Measurements from ENCODE around the gene PDZK1IP1.
"Not testable (repeated sequence)": the region's sequence is repeated elsewhere in the genome, so short reads cannot be mapped to it uniquely, and the experiment has no call there.

GRCh38 chr1:47157957-47158356 lies 31.9 kb downstream of the PDZK1IP1 start:
- TF ChIP-seq CTCF (IDR thresholded peaks at IDR 0.05 in 2 of 3, conservative IDR thresholded peaks at IDR 0.05 in 1 of 3; ENCODE audit: borderline replicate concordance in 1 of 3, insufficient read depth in 1 of 3, low read depth in 2 of 3, low read length in 2 of 3); JUND (IDR thresholded peaks at IDR 0.05); POLR2AphosphoS5 (IDR thresholded peaks at IDR 0.05; ENCODE audit: low read depth, low read length); YY1 (IDR thresholded peaks at IDR 0.05; ENCODE audit: extremely low read depth, insufficient replicate concordance, low read depth, low read length); EZH2phosphoT487 (IDR thresholded peaks at IDR 0.05; ENCODE audit: borderline replicate concordance); EZH2 (IDR thresholded peaks at IDR 0.05); ZNF274 (IDR thresholded peaks at IDR 0.05; ENCODE audit: low read depth, low read length); CEBPB (IDR thresholded peaks at IDR 0.05; ENCODE audit: low read depth); EGR1 (IDR thresholded peaks at IDR 0.05; ENCODE audit: low read depth); POLR2A (IDR thresholded peaks at IDR 0.05; ENCODE audit: borderline replicate concordance, extremely low read depth, insufficient read depth, insufficient read length): not testable (repeated sequence)
- TF ChIP-seq, protein P1, sequence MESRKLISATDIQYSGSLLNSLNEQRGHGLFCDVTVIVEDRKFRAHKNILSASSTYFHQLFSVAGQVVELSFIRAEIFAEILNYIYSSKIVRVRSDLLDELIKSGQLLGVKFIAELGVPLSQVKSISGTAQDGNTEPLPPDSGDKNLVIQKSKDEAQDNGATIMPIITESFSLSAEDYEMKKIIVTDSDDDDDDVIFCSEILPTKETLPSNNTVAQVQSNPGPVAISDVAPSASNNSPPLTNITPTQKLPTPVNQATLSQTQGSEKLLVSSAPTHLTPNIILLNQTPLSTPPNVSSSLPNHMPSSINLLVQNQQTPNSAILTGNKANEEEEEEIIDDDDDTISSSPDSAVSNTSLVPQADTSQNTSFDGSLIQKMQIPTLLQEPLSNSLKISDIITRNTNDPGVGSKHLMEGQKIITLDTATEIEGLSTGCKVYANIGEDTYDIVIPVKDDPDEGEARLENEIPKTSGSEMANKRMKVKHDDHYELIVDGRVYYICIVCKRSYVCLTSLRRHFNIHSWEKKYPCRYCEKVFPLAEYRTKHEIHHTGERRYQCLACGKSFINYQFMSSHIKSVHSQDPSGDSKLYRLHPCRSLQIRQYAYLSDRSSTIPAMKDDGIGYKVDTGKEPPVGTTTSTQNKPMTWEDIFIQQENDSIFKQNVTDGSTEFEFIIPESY (IDR thresholded peaks at IDR 0.05; ENCODE audit: extremely low read depth, insufficient replicate concordance, low read length): not testable (repeated sequence)
- TF ChIP-seq, protein P2, sequence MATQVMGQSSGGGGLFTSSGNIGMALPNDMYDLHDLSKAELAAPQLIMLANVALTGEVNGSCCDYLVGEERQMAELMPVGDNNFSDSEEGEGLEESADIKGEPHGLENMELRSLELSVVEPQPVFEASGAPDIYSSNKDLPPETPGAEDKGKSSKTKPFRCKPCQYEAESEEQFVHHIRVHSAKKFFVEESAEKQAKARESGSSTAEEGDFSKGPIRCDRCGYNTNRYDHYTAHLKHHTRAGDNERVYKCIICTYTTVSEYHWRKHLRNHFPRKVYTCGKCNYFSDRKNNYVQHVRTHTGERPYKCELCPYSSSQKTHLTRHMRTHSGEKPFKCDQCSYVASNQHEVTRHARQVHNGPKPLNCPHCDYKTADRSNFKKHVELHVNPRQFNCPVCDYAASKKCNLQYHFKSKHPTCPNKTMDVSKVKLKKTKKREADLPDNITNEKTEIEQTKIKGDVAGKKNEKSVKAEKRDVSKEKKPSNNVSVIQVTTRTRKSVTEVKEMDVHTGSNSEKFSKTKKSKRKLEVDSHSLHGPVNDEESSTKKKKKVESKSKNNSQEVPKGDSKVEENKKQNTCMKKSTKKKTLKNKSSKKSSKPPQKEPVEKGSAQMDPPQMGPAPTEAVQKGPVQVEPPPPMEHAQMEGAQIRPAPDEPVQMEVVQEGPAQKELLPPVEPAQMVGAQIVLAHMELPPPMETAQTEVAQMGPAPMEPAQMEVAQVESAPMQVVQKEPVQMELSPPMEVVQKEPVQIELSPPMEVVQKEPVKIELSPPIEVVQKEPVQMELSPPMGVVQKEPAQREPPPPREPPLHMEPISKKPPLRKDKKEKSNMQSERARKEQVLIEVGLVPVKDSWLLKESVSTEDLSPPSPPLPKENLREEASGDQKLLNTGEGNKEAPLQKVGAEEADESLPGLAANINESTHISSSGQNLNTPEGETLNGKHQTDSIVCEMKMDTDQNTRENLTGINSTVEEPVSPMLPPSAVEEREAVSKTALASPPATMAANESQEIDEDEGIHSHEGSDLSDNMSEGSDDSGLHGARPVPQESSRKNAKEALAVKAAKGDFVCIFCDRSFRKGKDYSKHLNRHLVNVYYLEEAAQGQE (IDR thresholded peaks at IDR 0.05; ENCODE audit: low read depth): not testable (repeated sequence)
- TF ChIP-seq, protein P3, sequence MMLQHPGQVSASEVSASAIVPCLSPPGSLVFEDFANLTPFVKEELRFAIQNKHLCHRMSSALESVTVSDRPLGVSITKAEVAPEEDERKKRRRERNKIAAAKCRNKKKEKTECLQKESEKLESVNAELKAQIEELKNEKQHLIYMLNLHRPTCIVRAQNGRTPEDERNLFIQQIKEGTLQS (IDR thresholded peaks at IDR 0.05): not testable (repeated sequence)
- TF ChIP-seq, protein P4, sequence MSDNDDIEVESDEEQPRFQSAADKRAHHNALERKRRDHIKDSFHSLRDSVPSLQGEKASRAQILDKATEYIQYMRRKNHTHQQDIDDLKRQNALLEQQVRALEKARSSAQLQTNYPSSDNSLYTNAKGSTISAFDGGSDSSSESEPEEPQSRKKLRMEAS (IDR thresholded peaks at IDR 0.05): not testable (repeated sequence)

Data from HCT116 (cell line).